GM23338 (cell line): ENCODE measurements around the gene HSD11B1L. TPM values are rescaled to one million over a fixed set of nuclear protein-coding genes. Genes with fewer than 3 reads are reported as not detected.

Experiments used
- ATAC-seq: fragments of 200-7000 bp; cut with Tn5 transposase; 3 replicates; pipeline ENCODE4 v1.9.1; 2020
- DNase-seq: peaks from one replicate; pipeline ENCODE4 v3.0.0-alpha.2; 2015; ENCODE audit warnings: low spot score
- H2AFZ ChIP-seq: fragments of 200-600 bp; sonication (generic); 2 replicates; pipeline ENCODE4 v1.8.0; 2016; ENCODE audit warnings: antibody characterized with exemption, mild to moderate bottlenecking, moderate library complexity
- H3F3A ChIP-seq: fragments of 200-600 bp; sonication (generic); replicated peaks from 2 replicates; pipeline ENCODE4 v1.8.0; 2017; ENCODE audit warnings: antibody characterized with exemption, mixed run types, low read depth
- H3K27ac ChIP-seq: fragments of 200-600 bp; sonication (generic); 2 replicates; pipeline ENCODE4 v1.6.1; 2016; ENCODE audit warnings: low read depth
- H3K27me3 ChIP-seq: fragments of 200-600 bp; sonication (generic); 2 replicates; pipeline ENCODE4 v1.8.0; 2016; ENCODE audit warnings: mild to moderate bottlenecking, mixed run types, moderate library complexity; ENCODE audit not compliant: insufficient read depth
- H3K36me3 ChIP-seq: fragments of 200-600 bp; sonication (generic); 2 replicates; pipeline ENCODE4 v1.8.0; 2016; ENCODE audit warnings: mild to moderate bottlenecking; ENCODE audit not compliant: insufficient read depth
- H3K4me1 ChIP-seq: fragments of 200-600 bp; sonication (generic); 2 replicates; pipeline ENCODE4 v1.8.0; 2016; ENCODE audit warnings: mild to moderate bottlenecking, moderate library complexity; ENCODE audit not compliant: insufficient read depth
- H3K4me2 ChIP-seq: fragments of 200-600 bp; sonication (generic); 2 replicates; pipeline ENCODE4 v1.7.1; 2017; ENCODE audit warnings: mixed run types
- H3K4me3 ChIP-seq: fragments of 200-600 bp; sonication (generic); 2 replicates; pipeline ENCODE4 v1.6.1; 2016; ENCODE audit warnings: mixed run types
- H3K79me2 ChIP-seq: fragments of 200-600 bp; sonication (generic); replicated peaks from 2 replicates; pipeline ENCODE4 v1.8.0; 2017; ENCODE audit warnings: mild to moderate bottlenecking; ENCODE audit not compliant: insufficient read depth
- H3K9me2 ChIP-seq: fragments of 200-600 bp; sonication (generic); 2 replicates; pipeline ENCODE4 v1.8.0; 2017; ENCODE audit not compliant: insufficient read depth
- H4K20me1 ChIP-seq: fragments of 200-600 bp; sonication (generic); replicated peaks from 2 replicates; pipeline ENCODE4 v1.8.0; 2017; ENCODE audit warnings: mild to moderate bottlenecking; ENCODE audit not compliant: insufficient read depth
- H3K27ac Mint-ChIP-seq: 2 replicates; pipeline ENCODE4 v1.8.0; 2020; ENCODE audit warnings: inconsistent platforms, mild to moderate bottlenecking, moderate library complexity, mixed read lengths
- H3K27me3 Mint-ChIP-seq: 3 replicates; pipeline ENCODE4 v1.8.0; 2022; ENCODE audit warnings: low read depth, mild to moderate bottlenecking, moderate library complexity, mixed read lengths, inconsistent platforms; ENCODE audit not compliant: insufficient read depth, poor library complexity
- H3K36me3 Mint-ChIP-seq: 3 replicates; pipeline ENCODE4 v1.8.0; 2021; ENCODE audit warnings: low read depth, mild to moderate bottlenecking, inconsistent platforms, moderate library complexity, mixed read lengths
- H3K4me1 Mint-ChIP-seq: 3 replicates; pipeline ENCODE4 v1.8.0; 2020; ENCODE audit warnings: mild to moderate bottlenecking, inconsistent platforms, mixed read lengths
- H3K4me3 Mint-ChIP-seq: 3 replicates; pipeline ENCODE4 v1.8.0; 2021; ENCODE audit warnings: moderate library complexity, mild to moderate bottlenecking, inconsistent platforms, mixed read lengths
- H3K9me3 Mint-ChIP-seq: 3 replicates; pipeline ENCODE4 v1.8.0; 2020; ENCODE audit warnings: moderate library complexity, mild to moderate bottlenecking, inconsistent platforms, mixed read lengths
- CREB1 ChIP-seq: fragments of 250-450 bp; sonication (Bioruptor Pico); IDR thresholded peaks from 2 replicates; pipeline ENCODE4 v1.5.0; 2020; ENCODE audit warnings: low read depth, mild to moderate bottlenecking, moderate library complexity
- EZH2 ChIP-seq: fragments of 200-600 bp; sonication (generic); IDR thresholded peaks from one replicate; pipeline ENCODE4 v1.8.0; 2017; ENCODE audit warnings: antibody characterized with exemption, mild to moderate bottlenecking, low read depth; ENCODE audit not compliant: unreplicated experiment
- EZH2phosphoT487 ChIP-seq: fragments of 200-600 bp; sonication (generic); IDR thresholded peaks from one replicate; pipeline ENCODE4 v1.8.1; 2018; ENCODE audit warnings: antibody characterized with exemption; ENCODE audit not compliant: unreplicated experiment
- JUNB ChIP-seq: IDR thresholded peaks from one replicate; pipeline ENCODE4 v1.6.1; 2016; ENCODE audit warnings: antibody characterized with exemption; ENCODE audit not compliant: unreplicated experiment
- POLR2AphosphoS5 ChIP-seq: IDR thresholded peaks from 2 replicates; pipeline ENCODE4 v1.6.1; 2016; ENCODE audit warnings: antibody characterized with exemption, low read depth
- STAT1 ChIP-seq: IDR thresholded peaks from one replicate; pipeline ENCODE4 v1.6.1; 2016; ENCODE audit warnings: antibody characterized with exemption; ENCODE audit not compliant: unreplicated experiment
- ZNF114 ChIP-seq: fragments of 250-450 bp; sonication (Bioruptor Pico); IDR thresholded peaks from 2 replicates; pipeline ENCODE4 v1.5.0; 2020; ENCODE audit warnings: mild to moderate bottlenecking, moderate library complexity
- ZNF331 ChIP-seq: fragments of 250-450 bp; sonication (Bioruptor Pico); IDR thresholded peaks from 2 replicates; pipeline ENCODE4 v1.5.0; 2020; ENCODE audit warnings: low read depth, mild to moderate bottlenecking, moderate library complexity
- polyA plus RNA-seq: library from polyadenylated mRNA; unstranded; fragments of >200 nt; fragmentation: Nextera tagmentation; extraction: Ambion mirVana; gene quantifications from 2 replicates; pipeline ENCODE4 v1.2.1, GENCODE V29; 2016
- total RNA-seq: library from RNA; depleted of rRNA; stranded (reverse); fragments of >200 nt; shearing (Covaris generic); gene quantifications from 2 replicates; pipeline ENCODE4 v1.2.3, GENCODE V29; 2014
- TF ChIP-seq, protein P1 (sequence below): IDR thresholded peaks from 2 replicates; pipeline ENCODE4 v1.6.1; 2016; ENCODE audit warnings: antibody characterized with exemption
- TF ChIP-seq, protein P2 (sequence below), 2 experiments: fragments of 200-600 bp in 1 of 2; sonication (generic) in 1 of 2; conservative IDR thresholded peaks; 2 replicates each; pipeline versions ENCODE4 v1.5.1 to v1.6.1; 2016 to 2017; ENCODE audit warnings: antibody characterized with exemption in 2 of 2, low read depth in 2 of 2, mild to moderate bottlenecking in 2 of 2, moderate library complexity in 1 of 2
- TF ChIP-seq, protein P3 (sequence below): IDR thresholded peaks from one replicate; pipeline ENCODE4 v1.6.1; 2018; ENCODE audit warnings: antibody characterized with exemption; ENCODE audit not compliant: unreplicated experiment

The HSD11B1L gene
- total and polyA plus RNA-seq, 2 experiments from 2014 or later: 12.9 to 18.4 TPM

DNA sequence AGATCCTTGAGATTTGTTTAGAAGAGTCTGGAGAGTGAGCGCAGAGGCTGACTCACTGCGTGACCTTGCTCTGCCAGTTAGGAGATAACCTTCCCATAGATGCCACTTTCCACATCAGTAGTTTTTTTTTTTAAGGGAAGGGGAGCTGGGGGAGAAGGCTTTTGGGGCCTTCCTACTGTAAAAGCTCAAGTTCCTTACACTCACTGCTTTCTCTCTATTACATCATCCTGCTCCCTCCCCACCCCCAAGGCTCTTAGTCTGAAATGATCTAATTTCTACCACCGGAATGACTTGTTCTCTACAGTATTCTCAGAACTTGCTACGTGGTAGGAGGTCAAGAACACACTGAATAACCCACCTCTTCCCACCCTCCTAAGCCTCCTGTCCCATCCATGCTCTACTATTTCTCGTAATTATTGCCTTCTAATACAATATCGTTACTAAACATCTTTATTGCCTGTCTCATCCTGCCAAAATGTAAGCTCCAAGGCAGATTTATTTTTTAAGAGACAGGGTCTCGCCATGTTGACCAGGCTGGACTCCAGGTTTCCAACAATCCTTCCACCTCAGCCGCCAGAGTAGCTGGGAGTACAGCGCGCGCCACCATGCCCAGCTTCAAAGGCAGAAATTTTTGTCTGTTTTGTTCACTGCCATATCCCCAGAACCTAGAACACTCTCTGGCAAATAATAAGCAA is 37.9 kb downstream of the HSD11B1L start:
- no peaks in the 10 kb centered on the region for H3K9me3 Mint-ChIP-seq
- Histone ChIP-seq H3K27me3 (no peaks in the 10 kb centered on the region), H3K4me3 (peak overlapping the region; percentile 88), H3F3A (0 out of 2 replicates have a peak, but pooled peaks cover 5% of the 10 kb centered on the region), H3K27ac (peak overlapping the region; percentile 89), H4K20me1 (peaks cover 27% of the 10 kb centered on the region), H2AFZ (no peak overlapping the region), H3K9me2 (no peaks in the 10 kb centered on the region), H3K4me2 (peak overlapping the region; percentile 99), H3K36me3 (peaks cover 4% of the 10 kb centered on the region), H3K79me2 (peaks cover 56% of the 10 kb centered on the region), H3K4me1 (peaks cover 8% of the 10 kb centered on the region)
- peak overlapping the region; percentile 98 for H3K27ac Mint-ChIP-seq
- peaks cover 22% of the 10 kb centered on the region for H3K27me3 Mint-ChIP-seq
- DNase-seq: no peak
- peak overlapping the region; percentile 98 for H3K4me3 Mint-ChIP-seq
- ATAC-seq: no peak
- H3K36me3 Mint-ChIP-seq: peaks cover 40% of the 10 kb centered on the region
- no peak for TF ChIP-seq ZNF114 (CRISPR knock-in tag)
- TF ChIP-seq, protein P1, sequence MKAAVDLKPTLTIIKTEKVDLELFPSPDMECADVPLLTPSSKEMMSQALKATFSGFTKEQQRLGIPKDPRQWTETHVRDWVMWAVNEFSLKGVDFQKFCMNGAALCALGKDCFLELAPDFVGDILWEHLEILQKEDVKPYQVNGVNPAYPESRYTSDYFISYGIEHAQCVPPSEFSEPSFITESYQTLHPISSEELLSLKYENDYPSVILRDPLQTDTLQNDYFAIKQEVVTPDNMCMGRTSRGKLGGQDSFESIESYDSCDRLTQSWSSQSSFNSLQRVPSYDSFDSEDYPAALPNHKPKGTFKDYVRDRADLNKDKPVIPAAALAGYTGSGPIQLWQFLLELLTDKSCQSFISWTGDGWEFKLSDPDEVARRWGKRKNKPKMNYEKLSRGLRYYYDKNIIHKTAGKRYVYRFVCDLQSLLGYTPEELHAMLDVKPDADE: no peak
- no peak for TF ChIP-seq EZH2phosphoT487
- TF ChIP-seq, protein P2, sequence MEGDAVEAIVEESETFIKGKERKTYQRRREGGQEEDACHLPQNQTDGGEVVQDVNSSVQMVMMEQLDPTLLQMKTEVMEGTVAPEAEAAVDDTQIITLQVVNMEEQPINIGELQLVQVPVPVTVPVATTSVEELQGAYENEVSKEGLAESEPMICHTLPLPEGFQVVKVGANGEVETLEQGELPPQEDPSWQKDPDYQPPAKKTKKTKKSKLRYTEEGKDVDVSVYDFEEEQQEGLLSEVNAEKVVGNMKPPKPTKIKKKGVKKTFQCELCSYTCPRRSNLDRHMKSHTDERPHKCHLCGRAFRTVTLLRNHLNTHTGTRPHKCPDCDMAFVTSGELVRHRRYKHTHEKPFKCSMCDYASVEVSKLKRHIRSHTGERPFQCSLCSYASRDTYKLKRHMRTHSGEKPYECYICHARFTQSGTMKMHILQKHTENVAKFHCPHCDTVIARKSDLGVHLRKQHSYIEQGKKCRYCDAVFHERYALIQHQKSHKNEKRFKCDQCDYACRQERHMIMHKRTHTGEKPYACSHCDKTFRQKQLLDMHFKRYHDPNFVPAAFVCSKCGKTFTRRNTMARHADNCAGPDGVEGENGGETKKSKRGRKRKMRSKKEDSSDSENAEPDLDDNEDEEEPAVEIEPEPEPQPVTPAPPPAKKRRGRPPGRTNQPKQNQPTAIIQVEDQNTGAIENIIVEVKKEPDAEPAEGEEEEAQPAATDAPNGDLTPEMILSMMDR (conservative IDR thresholded peaks at IDR 0.05; ENCODE audit: low read depth in 2 of 2): no peak
- no peak for TF ChIP-seq STAT1
- TF ChIP-seq, protein P3, sequence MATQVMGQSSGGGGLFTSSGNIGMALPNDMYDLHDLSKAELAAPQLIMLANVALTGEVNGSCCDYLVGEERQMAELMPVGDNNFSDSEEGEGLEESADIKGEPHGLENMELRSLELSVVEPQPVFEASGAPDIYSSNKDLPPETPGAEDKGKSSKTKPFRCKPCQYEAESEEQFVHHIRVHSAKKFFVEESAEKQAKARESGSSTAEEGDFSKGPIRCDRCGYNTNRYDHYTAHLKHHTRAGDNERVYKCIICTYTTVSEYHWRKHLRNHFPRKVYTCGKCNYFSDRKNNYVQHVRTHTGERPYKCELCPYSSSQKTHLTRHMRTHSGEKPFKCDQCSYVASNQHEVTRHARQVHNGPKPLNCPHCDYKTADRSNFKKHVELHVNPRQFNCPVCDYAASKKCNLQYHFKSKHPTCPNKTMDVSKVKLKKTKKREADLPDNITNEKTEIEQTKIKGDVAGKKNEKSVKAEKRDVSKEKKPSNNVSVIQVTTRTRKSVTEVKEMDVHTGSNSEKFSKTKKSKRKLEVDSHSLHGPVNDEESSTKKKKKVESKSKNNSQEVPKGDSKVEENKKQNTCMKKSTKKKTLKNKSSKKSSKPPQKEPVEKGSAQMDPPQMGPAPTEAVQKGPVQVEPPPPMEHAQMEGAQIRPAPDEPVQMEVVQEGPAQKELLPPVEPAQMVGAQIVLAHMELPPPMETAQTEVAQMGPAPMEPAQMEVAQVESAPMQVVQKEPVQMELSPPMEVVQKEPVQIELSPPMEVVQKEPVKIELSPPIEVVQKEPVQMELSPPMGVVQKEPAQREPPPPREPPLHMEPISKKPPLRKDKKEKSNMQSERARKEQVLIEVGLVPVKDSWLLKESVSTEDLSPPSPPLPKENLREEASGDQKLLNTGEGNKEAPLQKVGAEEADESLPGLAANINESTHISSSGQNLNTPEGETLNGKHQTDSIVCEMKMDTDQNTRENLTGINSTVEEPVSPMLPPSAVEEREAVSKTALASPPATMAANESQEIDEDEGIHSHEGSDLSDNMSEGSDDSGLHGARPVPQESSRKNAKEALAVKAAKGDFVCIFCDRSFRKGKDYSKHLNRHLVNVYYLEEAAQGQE: no peak
- TF ChIP-seq EZH2: no peak
- no peak for TF ChIP-seq CREB1 (CRISPR knock-in tag)
- TF ChIP-seq POLR2AphosphoS5: no peak
- TF ChIP-seq ZNF331 (CRISPR knock-in tag): no peak
- TF ChIP-seq JUNB: no peak
- H3K4me1 Mint-ChIP-seq: peaks cover 15% of the 10 kb centered on the region
